Neuronal stem cell (in vitro differentiated cells): ENCODE results near the gene RAE1.

Experiments
- DNase-seq: peaks from one replicate; pipeline ENCODE4 v3.0.0-alpha.2; 2013; ENCODE audit warnings: low spot score
- H2AFZ ChIP-seq: one replicate; pipeline ENCODE4 v1.6.1; 2013; ENCODE audit warnings: mild to moderate bottlenecking, low read length, inconsistent platforms
- H2AK5ac ChIP-seq: 2 replicates; pipeline ENCODE4 v1.6.1; 2013; ENCODE audit warnings: low read depth, mild to moderate bottlenecking, inconsistent platforms, low read length, moderate library complexity, mixed read lengths
- H2BK120ac ChIP-seq: 2 replicates; pipeline ENCODE4 v1.6.1; 2013; ENCODE audit warnings: low read depth, mild to moderate bottlenecking, inconsistent platforms, low read length, moderate library complexity, mixed read lengths
- H2BK12ac ChIP-seq: one replicate; pipeline ENCODE4 v1.6.1; 2013; ENCODE audit warnings: low read length, inconsistent platforms
- H2BK15ac ChIP-seq: 2 replicates; pipeline ENCODE4 v1.6.1; 2013; ENCODE audit warnings: mild to moderate bottlenecking, low read length, inconsistent platforms, mixed read lengths
- H2BK5ac ChIP-seq: one replicate; pipeline ENCODE4 v1.6.1; 2013; ENCODE audit warnings: inconsistent platforms, mild to moderate bottlenecking, low read length, moderate library complexity
- H3K14ac ChIP-seq: one replicate; pipeline ENCODE4 v1.6.1; 2013; ENCODE audit warnings: low read length, inconsistent platforms
- H3K18ac ChIP-seq: 2 replicates; pipeline ENCODE4 v1.6.1; 2013; ENCODE audit warnings: low read length, inconsistent platforms
- H3K23ac ChIP-seq: 2 replicates; pipeline ENCODE4 v1.6.1; 2013; ENCODE audit warnings: low read depth, mild to moderate bottlenecking, mixed read lengths, low read length, inconsistent platforms; ENCODE audit not compliant: poor library complexity
- H3K27ac ChIP-seq: replicated peaks from 3 replicates; pipeline ENCODE4 v1.5.1; 2013; ENCODE audit warnings: low read length, inconsistent platforms
- H3K27me3 ChIP-seq, 3 experiments: 2 replicates each; pipeline ENCODE4 v1.6.1; 2013; ENCODE audit warnings: low read length in 3 of 3, mild to moderate bottlenecking in 2 of 3, inconsistent platforms in 1 of 3, low read depth in 1 of 3, mixed read lengths in 1 of 3, moderate library complexity in 1 of 3; ENCODE audit not compliant: control insufficient read depth in 3 of 3, insufficient read depth in 3 of 3
- H3K36me3 ChIP-seq, 2 donors: replicated peaks in 1 of 2; 2 replicates each; pipeline ENCODE4 v1.6.1; 2013; ENCODE audit warnings: low read length in 2 of 2; ENCODE audit not compliant: control insufficient read depth in 2 of 2, insufficient read depth in 2 of 2
- H3K4ac ChIP-seq: 2 replicates; pipeline ENCODE4 v1.6.1; 2013; ENCODE audit warnings: inconsistent platforms, mild to moderate bottlenecking, low read length, moderate library complexity
- H3K4me1 ChIP-seq, 2 donors: 1 replicate in 1 of 2; 2 replicates in 1 of 2; pipeline ENCODE4 v1.6.1; 2013; ENCODE audit warnings: low read length in 2 of 2, low read depth in 1 of 2; ENCODE audit not compliant: control insufficient read depth in 2 of 2, insufficient read depth in 1 of 2
- H3K4me2 ChIP-seq: one replicate; pipeline ENCODE4 v1.6.1; 2013; ENCODE audit warnings: mild to moderate bottlenecking, low read length, inconsistent platforms; ENCODE audit not compliant: insufficient read depth, poor library complexity, severe bottlenecking
- H3K4me3 ChIP-seq, 2 donors: 2 replicates each; pipeline ENCODE4 v1.5.1; 2013; ENCODE audit warnings: low read length in 2 of 2, mild to moderate bottlenecking in 2 of 2, inconsistent platforms in 1 of 2, moderate library complexity in 1 of 2
- H3K79me1 ChIP-seq: one replicate; pipeline ENCODE4 v1.6.1; 2013; ENCODE audit warnings: low read depth, mild to moderate bottlenecking, inconsistent platforms, low read length, moderate library complexity
- H3K9ac ChIP-seq: one replicate; pipeline ENCODE4 v1.6.1; 2013; ENCODE audit warnings: mild to moderate bottlenecking, low read depth, low read length, inconsistent platforms; ENCODE audit not compliant: poor library complexity
- H3K9me3 ChIP-seq, 2 donors: replicated peaks in 1 of 2; 2 replicates each; pipeline versions ENCODE3 to v1.6.1; 2013; ENCODE audit warnings: low read length in 2 of 2, mild to moderate bottlenecking in 2 of 2, inconsistent platforms in 1 of 2, low read depth in 1 of 2, mixed read lengths in 1 of 2, moderate library complexity in 1 of 2; ENCODE audit not compliant: control insufficient read depth in 2 of 2, insufficient read depth in 1 of 2
- H4K8ac ChIP-seq: one replicate; pipeline ENCODE4 v1.6.1; 2013; ENCODE audit warnings: low read depth, mild to moderate bottlenecking, inconsistent platforms, low read length, moderate library complexity
- H4K91ac ChIP-seq: one replicate; pipeline ENCODE4 v1.6.1; 2013; ENCODE audit warnings: low read length, low read depth, mild to moderate bottlenecking, inconsistent platforms; ENCODE audit not compliant: poor library complexity
- WGBS, 2 donors: extraction: QIAGEN DNeasy Blood & Tissue Kit; methylation state at CpG; one replicate each; pipeline ENCODE4 v1.1.7; 2013; ENCODE audit warnings: missing lambda C conversion rate in 2 of 2, mixed read lengths in 1 of 2; ENCODE audit not compliant: insufficient read length in 2 of 2, insufficient replicate concordance in 1 of 2; ENCODE audit errors: extremely low coverage in 2 of 2; 5-methylcytosine and 5-hydroxymethylcytosine counted together

Gene RAE1

DNA sequence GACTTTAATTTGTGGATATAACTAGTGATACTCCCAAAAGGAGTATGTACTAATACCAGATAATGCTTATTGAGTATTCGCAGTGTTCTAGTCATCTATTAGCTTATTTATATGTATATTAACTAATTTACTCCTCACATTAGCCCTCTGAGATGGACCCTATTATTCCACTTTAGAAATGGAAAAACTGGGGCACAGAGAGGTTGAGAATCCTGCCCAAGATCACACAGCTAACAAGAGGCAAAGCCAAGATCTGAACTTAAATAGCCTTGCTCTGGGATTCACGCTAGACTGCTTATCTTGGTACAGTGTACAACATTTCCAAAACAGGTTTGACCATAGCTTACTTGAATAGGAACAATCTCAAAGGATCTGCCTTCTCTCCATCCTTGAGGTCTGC is 29.9 kb upstream of the RAE1 start:
- no peak overlapping the region for H2BK120ac ChIP-seq
- H2BK5ac ChIP-seq, result no peak overlapping the region
- no peak overlapping the region for H2BK12ac ChIP-seq
- no peaks in the 10 kb centered on the region for H3K27me3 ChIP-seq
- no CpG with 5 or more reads among the region's 2 CpGs for WGBS, 2 donors
- H4K91ac ChIP-seq, result no peak overlapping the region
- no peak overlapping the region for H3K23ac ChIP-seq
- no peak overlapping the region for H3K4me2 ChIP-seq
- no peak overlapping the region for H3K4me3 ChIP-seq
- H4K8ac ChIP-seq, result no peak overlapping the region
- H2AFZ ChIP-seq, result no peak overlapping the region
- DNase-seq, result no peak
- H3K9me3 ChIP-seq, result no peaks in the 10 kb centered on the region
- peaks cover 4 to 11% of the 10 kb centered on the region in 2 donors for H3K4me1 ChIP-seq
- no peak overlapping the region for H3K4ac ChIP-seq
- no peak overlapping the region for H3K9ac ChIP-seq
- H3K79me1 ChIP-seq, result no peaks in the 10 kb centered on the region
- no peak overlapping the region for H2BK15ac ChIP-seq
- no peak overlapping the region for H3K18ac ChIP-seq
- H3K36me3 ChIP-seq, result no peaks in the 10 kb centered on the region
- no peak overlapping the region for H3K14ac ChIP-seq
- no peak overlapping the region for H3K27ac ChIP-seq
- no peak overlapping the region for H2AK5ac ChIP-seq

DNA sequence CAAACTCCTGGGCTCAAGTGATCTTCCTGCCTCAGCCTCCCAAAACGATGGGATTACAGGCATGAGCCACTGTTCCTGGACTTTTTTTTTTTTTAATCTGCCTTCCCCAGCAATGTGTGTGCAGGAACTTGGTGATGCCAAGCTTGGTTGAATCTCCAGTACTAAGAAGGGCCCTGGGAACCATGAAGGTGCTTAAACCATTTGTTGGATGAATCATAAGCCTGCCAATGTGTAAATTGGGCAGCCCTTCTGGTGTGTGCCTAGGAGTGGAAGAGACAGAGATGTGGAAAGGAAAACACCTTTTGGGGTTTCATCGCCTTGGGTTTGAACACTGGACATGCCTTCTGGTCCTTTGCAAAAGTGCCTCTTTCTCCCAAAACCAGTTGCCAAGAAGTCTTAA is 28.6 kb upstream of the RAE1 start:
- Histone ChIP-seq H3K4me3 (no peak overlapping the region), H3K4ac (no peak overlapping the region), H3K27me3 (no peaks in the 10 kb centered on the region), H3K18ac (peak overlapping the region; percentile 68), H4K8ac (no peak overlapping the region), H3K4me2 (no peak overlapping the region), H2AFZ (no peak overlapping the region), H3K14ac (no peak overlapping the region), H3K36me3 (no peaks in the 10 kb centered on the region), H3K79me1 (no peaks in the 10 kb centered on the region), H2BK5ac (no peak overlapping the region), H3K4me1 (peaks cover 6 to 12% of the 10 kb centered on the region in 2 donors), H2BK15ac (no peak overlapping the region), H3K9me3 (no peaks in the 10 kb centered on the region), H2BK120ac (no peak overlapping the region), H3K9ac (no peak overlapping the region), H3K27ac (peak overlapping the region; percentile 46), H3K23ac (no peak overlapping the region), H4K91ac (no peak overlapping the region), H2AK5ac (no peak overlapping the region), H2BK12ac (no peak overlapping the region)
- no CpG with 5 or more reads among the region's 2 CpGs for WGBS, 2 donors
- no peak for DNase-seq

DNA sequence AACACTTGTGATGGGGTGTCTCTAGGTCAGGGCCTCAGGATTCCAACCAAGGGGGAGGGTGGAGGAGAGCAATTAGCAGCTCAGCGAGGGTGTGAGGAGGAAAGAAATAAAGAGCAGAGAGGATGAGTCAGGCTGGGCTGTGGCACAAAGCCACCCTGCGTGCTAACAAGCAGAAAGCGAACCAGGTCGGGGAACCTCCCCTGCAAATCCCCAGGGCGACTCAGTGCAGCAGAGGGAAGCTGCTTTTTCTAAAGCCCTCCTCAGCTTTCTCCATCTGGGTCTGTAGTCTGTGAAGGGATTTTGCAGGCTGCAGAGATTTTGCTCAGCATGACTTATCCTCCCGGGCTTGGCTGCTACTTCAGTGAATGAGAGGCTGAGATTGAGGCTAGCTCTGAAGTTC is 28.0 kb upstream of the RAE1 start:
- Histone ChIP-seq H3K36me3 (no peaks in the 10 kb centered on the region), H3K27me3 (no peaks in the 10 kb centered on the region), H3K4me2 (peak overlapping the region; percentile 28), H2AFZ (peak overlapping the region; percentile 89), H3K18ac (no peak overlapping the region), H2BK12ac (no peak overlapping the region), H4K8ac (no peak overlapping the region), H3K4me1 (peaks cover 6 to 12% of the 10 kb centered on the region in 2 donors), H2AK5ac (no peak overlapping the region), H2BK15ac (no peak overlapping the region), H4K91ac (no peak overlapping the region), H3K79me1 (no peaks in the 10 kb centered on the region), H3K23ac (no peak overlapping the region), H3K9me3 (no peaks in the 10 kb centered on the region), H3K4ac (no peak overlapping the region), H3K9ac (no peak overlapping the region), H2BK120ac (no peak overlapping the region), H3K14ac (no peak overlapping the region), H3K4me3 (no peak overlapping the region), H2BK5ac (no peak overlapping the region), H3K27ac (peak overlapping the region; percentile 76)
- WGBS, 2 donors, result no CpG with 5 or more reads among the region's 6 CpGs
- peak; percentile 61 for DNase-seq

DNA sequence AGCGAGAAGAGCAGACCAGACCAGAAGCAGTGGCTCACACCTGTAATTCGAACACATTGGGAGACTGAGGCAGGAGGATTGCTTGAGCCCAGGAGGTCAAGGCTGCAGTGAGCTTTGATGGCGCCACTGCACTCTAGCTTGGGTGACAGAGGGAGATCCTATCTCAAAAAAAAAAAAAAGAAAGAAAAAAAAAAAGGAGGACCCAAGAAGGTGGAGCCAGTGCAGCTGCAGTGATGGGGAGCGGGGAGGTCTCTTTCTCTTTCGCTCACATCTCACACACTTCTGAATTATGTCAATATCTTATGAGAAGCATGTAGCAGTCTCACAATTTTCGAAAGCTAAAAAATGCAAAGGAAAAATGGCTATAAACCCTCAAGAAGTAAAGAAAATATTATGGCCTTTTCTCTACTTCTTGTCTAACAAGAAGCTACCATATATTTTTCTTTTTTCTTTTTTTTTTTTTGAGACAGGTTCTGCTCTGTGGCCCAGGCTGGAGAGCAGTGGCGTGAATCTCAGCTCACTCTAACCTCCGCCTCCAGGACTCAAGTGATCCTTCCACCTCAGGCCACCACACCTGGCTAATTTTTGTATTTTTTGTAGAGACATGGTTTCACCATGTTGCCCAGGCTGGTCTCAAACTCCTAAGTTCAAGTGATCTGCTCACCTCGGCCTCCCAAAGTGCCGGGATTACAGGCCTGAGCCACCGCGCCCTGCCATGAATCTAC is 25.3 kb upstream of the RAE1 start:
- Histone ChIP-seq H3K9ac (no peak overlapping the region), H3K4me1 (peaks cover 5 to 12% of the 10 kb centered on the region in 2 donors), H2BK120ac (no peak overlapping the region), H3K23ac (no peak overlapping the region), H4K8ac (no peak overlapping the region), H2BK15ac (peak overlapping the region; percentile 51), H3K4ac (no peak overlapping the region), H3K4me2 (no peak overlapping the region), H3K18ac (no peak overlapping the region), H4K91ac (no peak overlapping the region), H3K27ac (no peak overlapping the region), H3K9me3 (no peaks in the 10 kb centered on the region), H2AK5ac (no peak overlapping the region), H3K14ac (no peak overlapping the region), H3K4me3 (no peak overlapping the region), H3K79me1 (no peaks in the 10 kb centered on the region), H2BK12ac (no peak overlapping the region), H2AFZ (no peak overlapping the region), H3K36me3 (no peaks in the 10 kb centered on the region), H2BK5ac (no peak overlapping the region), H3K27me3 (peaks cover 0 to 3% (median 0%) of the 10 kb centered on the region in 3 experiments)
- no CpG with 5 or more reads among the region's 12 CpGs for WGBS, 2 donors
- DNase-seq, result no peak
